GM21576 (cell line): ENCODE measurements around the gene TPCN1.

Experiments used
- ATAC-seq: cut with Tn5 transposase; IDR thresholded peaks from one replicate; pipeline ENCODE4 v1.9.1; 2021; ENCODE audit warnings: mild to moderate bottlenecking, moderate library complexity; ENCODE audit not compliant: unreplicated experiment

TPCN1 gene

DNA sequence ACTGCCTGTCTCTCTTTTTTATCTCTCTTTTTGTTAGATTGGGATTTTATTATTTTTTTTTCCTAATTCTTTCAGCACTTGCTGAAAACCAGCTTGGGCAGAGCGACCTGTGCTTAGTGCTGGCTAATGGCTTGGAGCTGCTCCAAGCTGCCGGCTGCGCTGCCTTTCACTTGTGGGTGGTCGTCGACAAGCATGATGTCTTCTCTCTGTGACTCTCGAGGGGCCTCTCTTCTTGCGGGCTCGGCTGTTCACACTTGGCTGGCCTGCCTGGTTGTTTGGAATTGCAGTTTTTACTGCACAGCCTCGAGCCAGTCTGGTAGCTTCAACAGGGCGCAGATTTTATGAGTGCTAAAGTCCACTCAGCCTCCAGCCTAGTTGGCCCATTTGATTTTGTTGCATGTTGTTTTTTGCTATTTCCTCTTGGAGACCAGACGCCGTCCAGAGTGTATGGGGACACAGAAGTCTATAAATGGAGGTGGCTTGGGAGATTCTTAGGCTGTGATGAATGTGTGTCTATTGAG, 18.6 kb downstream of the TPCN1 start:
- no peak for ATAC-seq

- ATAC-seq = no peak
Measured at GRCh38 chr12:113240395-113240794, 19.1 kb downstream of the TPCN1 start.

- no peak for ATAC-seq
Measured at GRCh38 chr12:113241191-113242025, 20.1 kb downstream of the TPCN1 start.

- ATAC-seq = no peak
Measured at GRCh38 chr12:113242026-113242418, 20.8 kb downstream of the TPCN1 start.

DNA sequence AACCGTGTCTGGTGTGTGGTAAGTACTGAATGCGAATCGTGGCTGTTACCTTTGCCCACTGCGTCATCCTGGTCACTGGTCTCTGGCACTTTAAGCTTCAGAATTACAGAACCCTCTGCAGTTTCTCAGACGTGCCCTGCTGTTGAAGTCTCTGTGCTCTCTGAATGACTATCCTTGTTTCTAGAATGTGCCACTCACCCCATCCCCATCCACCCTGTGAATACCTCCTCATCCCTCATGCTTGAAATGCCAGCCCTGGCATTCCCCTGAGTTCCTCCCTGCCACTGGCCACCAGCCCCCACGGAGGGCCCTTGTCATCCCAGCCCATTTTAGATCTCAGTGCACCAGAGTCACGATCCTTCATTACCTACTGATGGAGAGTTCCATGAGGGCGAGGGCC, 21.3 kb downstream of the TPCN1 start:
- no peak for ATAC-seq

DNA sequence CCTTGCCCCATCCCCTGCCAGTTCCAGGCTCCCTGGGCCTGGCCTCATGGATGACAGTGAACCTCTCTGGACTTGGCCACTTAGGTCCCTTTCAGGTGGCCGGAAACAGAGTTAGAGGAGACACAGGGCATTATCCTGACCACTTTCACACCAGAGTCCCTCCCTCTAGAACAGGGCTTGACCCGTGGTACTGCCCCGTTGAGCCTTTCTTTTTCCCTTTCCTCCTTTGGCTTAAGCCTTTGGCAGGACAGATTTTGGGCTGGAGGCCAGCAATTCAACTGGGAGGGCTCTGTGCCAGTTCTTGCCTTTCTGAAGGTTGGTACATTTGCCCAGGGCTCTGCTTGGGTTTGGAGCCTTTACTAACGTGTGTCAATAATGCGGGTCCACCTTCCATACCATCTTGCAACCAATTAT, 22.8 kb downstream of the TPCN1 start:
- ATAC-seq = no peak

DNA sequence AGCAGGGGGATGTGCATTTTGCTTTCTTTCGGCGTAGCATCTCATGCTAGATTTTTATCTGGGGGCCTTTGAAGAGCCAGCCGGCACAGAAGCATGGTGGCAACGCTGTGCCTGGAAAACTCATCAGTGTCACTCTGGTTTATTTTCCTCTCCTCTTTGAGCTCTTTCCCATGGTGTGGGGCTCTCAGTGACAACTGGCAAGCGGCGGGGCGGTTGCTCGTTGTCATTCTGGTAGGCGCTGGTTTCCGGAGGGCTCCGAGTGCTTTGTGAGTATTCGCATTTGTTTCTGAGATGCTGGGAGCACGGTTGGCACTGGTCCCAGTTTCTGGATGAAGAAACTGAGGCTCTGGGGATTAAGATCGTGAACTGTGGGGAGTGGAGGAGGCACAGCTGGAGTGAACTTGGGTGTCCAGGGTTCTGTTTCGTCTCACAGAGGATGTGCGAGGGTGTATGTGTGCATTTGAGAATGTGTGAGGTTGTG, 23.3 kb downstream of the TPCN1 start:
- no peak for ATAC-seq

- ATAC-seq = no peak
Measured at GRCh38 chr12:113245695-113246477, 24.6 kb downstream of the TPCN1 start.

DNA sequence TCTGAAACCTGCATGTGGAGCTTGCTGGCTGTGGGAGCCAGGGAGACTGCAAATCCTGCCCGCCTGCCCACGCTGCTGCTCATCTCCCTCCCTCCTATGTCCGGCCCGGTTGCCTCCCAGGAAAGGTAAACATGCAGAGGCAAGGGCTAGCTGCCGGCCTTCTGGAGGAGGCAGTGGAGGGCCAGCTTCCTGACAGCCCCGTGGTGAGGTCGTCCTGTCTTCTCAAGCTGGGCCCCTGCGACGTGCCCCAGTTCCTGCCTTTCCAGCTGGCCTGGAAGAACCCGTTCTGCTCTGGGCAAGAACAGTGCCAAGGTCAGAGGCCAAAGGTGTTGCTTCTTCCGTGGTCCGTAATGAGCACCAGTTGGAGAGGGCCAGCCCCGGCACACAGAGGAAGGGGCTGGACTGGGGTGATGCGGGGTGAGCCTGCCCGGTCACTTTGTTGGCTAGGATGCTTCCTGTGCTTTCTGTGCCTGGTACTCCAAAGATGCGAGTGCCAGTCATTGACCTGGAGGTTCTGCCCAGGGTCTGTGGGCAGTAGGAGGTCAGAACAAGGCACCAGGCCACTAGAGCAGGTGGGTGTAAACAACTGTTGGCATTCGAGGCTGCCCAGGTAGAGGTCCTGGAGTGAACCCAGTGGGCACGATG, 25.3 kb downstream of the TPCN1 start:
- ATAC-seq = no peak

DNA sequence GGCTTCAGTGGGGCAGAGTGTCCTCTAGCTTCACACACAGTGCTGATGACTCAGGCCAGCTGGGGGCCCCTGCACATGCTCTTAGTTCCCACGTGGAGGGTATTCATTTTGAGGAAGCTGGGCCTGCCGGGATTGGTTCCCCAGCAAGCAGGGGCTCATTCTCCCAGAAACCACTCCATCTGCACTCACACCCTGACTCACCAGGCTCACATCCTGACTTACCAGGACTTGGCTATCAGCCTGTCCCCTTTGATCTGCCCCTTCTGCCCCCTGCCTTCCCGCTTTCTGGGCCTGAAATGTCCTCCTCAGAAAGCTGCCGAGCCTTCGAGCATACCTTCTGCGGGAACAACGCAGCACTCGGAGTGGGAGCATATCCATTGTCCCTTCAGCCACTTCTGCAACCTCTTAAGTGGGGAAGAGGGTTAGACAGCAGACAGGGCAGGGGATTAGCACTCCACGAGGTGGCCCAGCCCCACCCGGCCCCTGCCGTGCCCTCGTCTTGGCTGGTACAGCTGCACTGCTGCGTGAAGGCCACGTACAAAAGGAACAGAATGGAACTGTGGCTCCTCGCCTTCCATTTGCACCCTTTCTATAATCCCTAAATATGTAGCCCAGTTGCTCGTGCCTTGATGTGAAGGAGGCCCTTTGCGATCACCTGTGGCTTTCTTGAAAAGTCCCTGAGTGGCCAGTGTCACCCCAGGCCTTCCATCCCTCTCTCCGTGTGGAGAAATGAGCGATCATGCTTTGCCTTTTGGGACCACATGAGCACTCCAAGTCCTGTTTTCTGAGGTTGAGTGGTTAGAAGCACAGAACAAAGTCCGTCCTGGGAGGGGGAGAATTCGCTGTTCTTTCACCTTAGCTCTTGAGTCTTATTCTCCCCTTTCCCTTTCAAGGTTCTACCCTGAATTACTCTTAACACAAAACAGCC, 26.1 kb downstream of the TPCN1 start:
- no peak for ATAC-seq

DNA sequence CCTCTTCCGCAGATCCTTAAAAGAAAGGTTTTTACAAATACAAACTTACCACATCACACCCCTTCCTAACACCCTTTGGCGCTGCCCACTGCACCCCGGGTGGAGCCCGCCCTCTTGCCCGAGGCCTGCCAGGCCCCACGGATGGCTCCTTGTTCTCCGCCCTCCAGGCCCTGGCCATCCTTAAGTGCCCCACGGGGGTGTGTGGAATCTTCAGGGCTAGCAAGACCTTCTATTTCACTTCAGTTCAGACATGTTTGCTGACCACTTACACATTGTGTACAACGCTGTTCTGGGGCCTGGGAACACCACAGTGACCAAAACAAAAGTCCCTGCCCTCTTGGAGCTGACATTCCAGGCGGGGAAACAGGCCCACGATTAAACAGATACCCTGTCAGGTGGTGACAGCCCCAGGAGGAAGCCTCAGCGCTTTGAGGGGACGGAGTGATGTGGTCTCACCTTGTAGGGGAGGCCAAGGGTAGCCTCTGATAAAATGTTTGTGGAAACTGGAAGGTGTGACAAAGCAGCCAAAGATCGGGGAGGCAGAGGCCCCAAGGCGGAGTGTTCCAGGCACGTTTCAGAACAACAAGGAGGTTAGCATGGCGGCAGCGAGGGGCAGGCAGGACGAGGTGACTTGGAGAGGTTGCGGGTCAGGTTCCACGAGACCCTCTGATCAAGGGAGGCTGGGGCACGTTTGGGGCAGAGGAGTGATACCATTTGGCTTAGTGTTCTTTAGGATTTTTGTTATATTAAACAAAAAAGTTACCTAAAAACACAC, 27.0 kb downstream of the TPCN1 start:
- ATAC-seq = no peak

DNA sequence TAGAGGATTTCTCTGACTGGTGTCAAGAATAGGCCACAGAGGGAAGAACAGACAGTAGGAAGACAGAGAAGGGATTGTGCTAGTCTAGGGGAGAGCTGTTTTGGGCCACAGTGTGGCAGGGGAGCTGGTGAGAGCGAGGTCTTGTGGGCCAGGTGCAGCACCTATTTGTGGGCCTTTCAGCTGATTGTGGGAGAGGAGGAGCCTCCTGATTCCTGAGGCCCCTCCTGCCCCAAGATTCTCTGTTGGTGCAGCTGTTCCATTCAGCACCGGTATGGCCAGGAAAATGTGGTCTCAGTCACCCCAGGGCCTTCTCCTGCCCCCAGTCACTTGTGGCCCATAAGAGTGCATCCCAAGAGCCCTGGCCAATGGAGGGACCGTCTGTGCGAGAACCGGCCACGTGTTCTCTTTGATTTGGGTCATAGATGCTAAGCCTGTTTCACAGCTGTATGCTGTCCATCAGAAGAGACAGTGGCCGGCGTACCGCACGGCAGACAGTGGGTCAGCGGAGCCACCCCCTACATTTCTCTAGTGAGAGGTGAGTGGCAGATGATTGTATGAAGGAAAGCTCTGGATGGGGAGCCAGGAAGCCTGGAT, 27.7 kb downstream of the TPCN1 start:
- ATAC-seq = no peak

DNA sequence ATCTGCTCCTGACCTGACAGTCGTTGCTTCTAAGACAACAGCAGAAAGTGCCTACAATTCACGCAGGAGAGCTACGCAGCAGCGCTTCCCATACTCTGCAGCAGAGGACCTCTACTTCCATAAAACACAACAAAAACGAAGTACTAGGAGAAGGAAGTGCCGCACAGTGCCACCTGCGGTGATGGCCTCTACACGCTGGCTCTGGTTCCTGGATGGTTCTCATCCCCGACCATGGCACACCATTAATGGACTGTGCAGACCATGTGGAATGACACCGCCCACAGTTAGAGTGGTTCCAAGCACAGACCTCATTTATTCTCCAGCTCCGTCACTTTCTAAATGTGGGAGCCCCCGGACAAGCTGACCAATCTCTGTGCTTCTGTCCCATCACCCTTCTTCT, 28.3 kb downstream of the TPCN1 start:
- ATAC-seq = no peak

- ATAC-seq = no peak
Measured at GRCh38 chr12:113250045-113250444, 28.8 kb downstream of the TPCN1 start.

GRCh38 chr12:113251404-113252070, 30.3 kb downstream of the TPCN1 start:
- ATAC-seq = no peak

- no peak for ATAC-seq
Measured at GRCh38 chr12:113252494-113252893, 31.2 kb downstream of the TPCN1 start.

GRCh38 chr12:113253532-113254285, 32.4 kb downstream of the TPCN1 start:
- ATAC-seq = no peak

GRCh38 chr12:113254298-113254697, 33.0 kb downstream of the TPCN1 start:
- ATAC-seq = no peak
